ENCODE measurements around the gene HES3.

HES3 gene

GRCh38 chr1:6245869-6246496 is 2.0 kb downstream of the HES3 start:
- Histone ChIP-seq H3K27ac (ENCODE audit: insufficient read depth, low read length, poor library complexity, severe bottlenecking) (no peak overlapping the region), H3K4me3 (ENCODE audit: insufficient read depth, low read depth, low read length, poor library complexity, severe bottlenecking) (no peak overlapping the region), H3K36me3 (ENCODE audit: control insufficient read depth, insufficient read depth, low read length) (no peaks in the 10 kb centered on the region), H3K9me3 (ENCODE audit: control insufficient read depth, low read length) (no peaks in the 10 kb centered on the region), H3K27me3 (replicated peaks; ENCODE audit: control insufficient read depth, insufficient read depth, low read length, poor library complexity, severe bottlenecking) (peaks cover 78% of the 10 kb centered on the region), H3K4me1 (ENCODE audit: control insufficient read depth, insufficient read depth, low read length, poor library complexity, severe bottlenecking) (peaks cover 30% of the 10 kb centered on the region)
- DNase-seq = peak in 1 of 3 donors; percentile 24

- peaks cover 71% of the 10 kb centered on the region for H3K27me3 ChIP-seq (replicated peaks; ENCODE audit: control insufficient read depth, insufficient read depth, low read length, poor library complexity, severe bottlenecking)
- H3K27ac ChIP-seq (ENCODE audit: insufficient read depth, low read length, poor library complexity, severe bottlenecking) = no peak overlapping the region
- no peak overlapping the region for H3K4me3 ChIP-seq (ENCODE audit: insufficient read depth, low read depth, low read length, poor library complexity, severe bottlenecking)
- no peaks in the 10 kb centered on the region for H3K36me3 ChIP-seq (ENCODE audit: control insufficient read depth, insufficient read depth, low read length)
- H3K9me3 ChIP-seq (ENCODE audit: control insufficient read depth, low read length) = no peaks in the 10 kb centered on the region
- peak; percentile 54 to 72 (median 66) for DNase-seq
- peaks cover 29% of the 10 kb centered on the region for H3K4me1 ChIP-seq (ENCODE audit: control insufficient read depth, insufficient read depth, low read length, poor library complexity, severe bottlenecking)
Measured at GRCh38 chr1:6246497-6247467, 2.8 kb downstream of the HES3 start.

GRCh38 chr1:6247651-6248050 is 3.7 kb downstream of the HES3 start:
- Histone ChIP-seq H3K27ac (ENCODE audit: insufficient read depth, low read length, poor library complexity, severe bottlenecking) (no peak overlapping the region), H3K36me3 (ENCODE audit: control insufficient read depth, insufficient read depth, low read length) (no peaks in the 10 kb centered on the region), H3K27me3 (replicated peaks; ENCODE audit: control insufficient read depth, insufficient read depth, low read length, poor library complexity, severe bottlenecking) (peaks cover 66% of the 10 kb centered on the region), H3K9me3 (ENCODE audit: control insufficient read depth, low read length) (no peaks in the 10 kb centered on the region), H3K4me1 (ENCODE audit: control insufficient read depth, insufficient read depth, low read length, poor library complexity, severe bottlenecking) (peaks cover 24% of the 10 kb centered on the region), H3K4me3 (ENCODE audit: insufficient read depth, low read depth, low read length, poor library complexity, severe bottlenecking) (no peak overlapping the region)
- no peak for DNase-seq

GRCh38 chr1:6248161-6248776 is 4.3 kb downstream of the HES3 start:
- H3K27me3 ChIP-seq (replicated peaks; ENCODE audit: control insufficient read depth, insufficient read depth, low read length, poor library complexity, severe bottlenecking) = peaks cover 61% of the 10 kb centered on the region
- H3K4me1 ChIP-seq (ENCODE audit: control insufficient read depth, insufficient read depth, low read length, poor library complexity, severe bottlenecking) = peaks cover 24% of the 10 kb centered on the region
- no peak for DNase-seq
- no peaks in the 10 kb centered on the region for H3K36me3 ChIP-seq (ENCODE audit: control insufficient read depth, insufficient read depth, low read length)
- no peak overlapping the region for H3K27ac ChIP-seq (ENCODE audit: insufficient read depth, low read length, poor library complexity, severe bottlenecking)
- H3K4me3 ChIP-seq (ENCODE audit: insufficient read depth, low read depth, low read length, poor library complexity, severe bottlenecking) = no peak overlapping the region
- no peaks in the 10 kb centered on the region for H3K9me3 ChIP-seq (ENCODE audit: control insufficient read depth, low read length)

- Histone ChIP-seq H3K9me3 (ENCODE audit: control insufficient read depth, low read length) (no peaks in the 10 kb centered on the region), H3K27me3 (replicated peaks; ENCODE audit: control insufficient read depth, insufficient read depth, low read length, poor library complexity, severe bottlenecking) (peaks cover 52% of the 10 kb centered on the region), H3K4me3 (ENCODE audit: insufficient read depth, low read depth, low read length, poor library complexity, severe bottlenecking) (no peak overlapping the region), H3K27ac (ENCODE audit: insufficient read depth, low read length, poor library complexity, severe bottlenecking) (no peak overlapping the region), H3K4me1 (ENCODE audit: control insufficient read depth, insufficient read depth, low read length, poor library complexity, severe bottlenecking) (peaks cover 24% of the 10 kb centered on the region), H3K36me3 (ENCODE audit: control insufficient read depth, insufficient read depth, low read length) (no peaks in the 10 kb centered on the region)
- no peak for DNase-seq
Measured at GRCh38 chr1:6248932-6249738, 5.2 kb downstream of the HES3 start.

GRCh38 chr1:6249739-6250689 is 6.0 kb downstream of the HES3 start:
- H3K27ac ChIP-seq (ENCODE audit: insufficient read depth, low read length, poor library complexity, severe bottlenecking) = no peak overlapping the region
- H3K9me3 ChIP-seq (ENCODE audit: control insufficient read depth, low read length) = no peaks in the 10 kb centered on the region
- H3K36me3 ChIP-seq (ENCODE audit: control insufficient read depth, insufficient read depth, low read length) = no peaks in the 10 kb centered on the region
- H3K27me3 ChIP-seq (replicated peaks; ENCODE audit: control insufficient read depth, insufficient read depth, low read length, poor library complexity, severe bottlenecking) = peaks cover 44% of the 10 kb centered on the region
- no peak overlapping the region for H3K4me3 ChIP-seq (ENCODE audit: insufficient read depth, low read depth, low read length, poor library complexity, severe bottlenecking)
- peaks cover 23% of the 10 kb centered on the region for H3K4me1 ChIP-seq (ENCODE audit: control insufficient read depth, insufficient read depth, low read length, poor library complexity, severe bottlenecking)
- no peak for DNase-seq

- DNase-seq = no peak
- no peaks in the 10 kb centered on the region for H3K9me3 ChIP-seq (ENCODE audit: control insufficient read depth, low read length)
- no peaks in the 10 kb centered on the region for H3K36me3 ChIP-seq (ENCODE audit: control insufficient read depth, insufficient read depth, low read length)
- no peak overlapping the region for H3K4me3 ChIP-seq (ENCODE audit: insufficient read depth, low read depth, low read length, poor library complexity, severe bottlenecking)
- peaks cover 32% of the 10 kb centered on the region for H3K27me3 ChIP-seq (replicated peaks; ENCODE audit: control insufficient read depth, insufficient read depth, low read length, poor library complexity, severe bottlenecking)
- peaks cover 11% of the 10 kb centered on the region for H3K4me1 ChIP-seq (ENCODE audit: control insufficient read depth, insufficient read depth, low read length, poor library complexity, severe bottlenecking)
- no peak overlapping the region for H3K27ac ChIP-seq (ENCODE audit: insufficient read depth, low read length, poor library complexity, severe bottlenecking)
Measured at GRCh38 chr1:6251233-6251632, 7.3 kb downstream of the HES3 start.

GRCh38 chr1:6251681-6252373 is 7.8 kb downstream of the HES3 start:
- H3K36me3 ChIP-seq (ENCODE audit: control insufficient read depth, insufficient read depth, low read length) = no peaks in the 10 kb centered on the region
- DNase-seq = no peak
- H3K27me3 ChIP-seq (replicated peaks; ENCODE audit: control insufficient read depth, insufficient read depth, low read length, poor library complexity, severe bottlenecking) = peaks cover 26% of the 10 kb centered on the region
- no peak overlapping the region for H3K27ac ChIP-seq (ENCODE audit: insufficient read depth, low read length, poor library complexity, severe bottlenecking)
- no peaks in the 10 kb centered on the region for H3K9me3 ChIP-seq (ENCODE audit: control insufficient read depth, low read length)
- H3K4me3 ChIP-seq (ENCODE audit: insufficient read depth, low read depth, low read length, poor library complexity, severe bottlenecking) = no peak overlapping the region
- H3K4me1 ChIP-seq (ENCODE audit: control insufficient read depth, insufficient read depth, low read length, poor library complexity, severe bottlenecking) = peaks cover 5% of the 10 kb centered on the region
